HEK293 (cell line): ENCODE results near the gene MECR.

ENCODE experiments used
- CTCF ChIP-seq: fragments of 450-650 bp; formaldehyde crosslinking; IDR thresholded peaks from 2 replicates; pipeline ENCODE4 v1.5.1; 2016; ENCODE audit warnings: missing biosample characterization, missing genetic modification characterization
- SP2 ChIP-seq: fragments of 450-650 bp; formaldehyde crosslinking; IDR thresholded peaks from 2 replicates; pipeline ENCODE4 v1.5.1; 2016; ENCODE audit warnings: missing biosample characterization, missing genetic modification characterization
- YY2 ChIP-seq: fragments of 450-650 bp; formaldehyde crosslinking; IDR thresholded peaks from 2 replicates; pipeline ENCODE4 v1.5.1; 2016; ENCODE audit warnings: missing biosample characterization, missing genetic modification characterization
- ZNF10 ChIP-seq: fragments of 450-650 bp; formaldehyde crosslinking; IDR thresholded peaks from 2 replicates; pipeline ENCODE4 v1.5.1; 2017; ENCODE audit warnings: missing biosample characterization, missing genetic modification characterization
- ZNF510 ChIP-seq: fragments of 450-650 bp; formaldehyde crosslinking; IDR thresholded peaks from 2 replicates; pipeline ENCODE4 v1.5.1; 2018; ENCODE audit warnings: mild to moderate bottlenecking, missing genetic modification characterization, missing biosample characterization; ENCODE audit not compliant: insufficient replicate concordance

GRCh38 chr1:29197993-29198392 lies 32.7 kb downstream of the MECR start:
- no peak for TF ChIP-seq ZNF10 (tag by site-specific recombination)
- no peak for TF ChIP-seq YY2
- TF ChIP-seq CTCF = no peak
- TF ChIP-seq ZNF510 (tag by site-specific recombination) = no peak
- no peak for TF ChIP-seq SP2 (tag by site-specific recombination)
